Tibial nerve (tissue), 4 donors: ENCODE results near the gene RIPPLY3.

Source experiments
- CTCF ChIP-seq, 5 experiments: fragments of 200-600 bp in 3 of 5; fragments of 450-650 bp in 2 of 5; sonication (generic) in 3 of 5; IDR thresholded peaks; one replicate each; pipeline ENCODE4 v1.5.1; 2016 to 2019; ENCODE audit warnings: antibody characterized with exemption in 5 of 5, mild to moderate bottlenecking in 3 of 5, moderate library complexity in 2 of 5
- EP300 ChIP-seq, 2 donors: sonication (generic); formaldehyde crosslinking; IDR thresholded peaks; one replicate each; pipeline ENCODE4 v1.6.1; 2017; ENCODE audit warnings: antibody characterized with exemption in 2 of 2, mild to moderate bottlenecking in 1 of 2

- TF ChIP-seq CTCF (IDR thresholded peaks at IDR 0.05) (peak; percentile 71 to 84 (median 81)), EP300 (IDR thresholded peaks at IDR 0.05) (peak in 1 of 2 donors; percentile 28)
Observed at GRCh38 chr21:37009740-37010341, 3.3 kb downstream of the RIPPLY3 start.
